ENCODE results near the gene CBX5.
"Not testable (repeated sequence)": the region's sequence is repeated elsewhere in the genome, so short reads cannot be mapped to it uniquely, and the experiment has no call there.

CBX5 gene

GRCh38 chr12:54265364-54265812, 14.5 kb downstream of the CBX5 start:
- DNase-seq = no peak

DNA sequence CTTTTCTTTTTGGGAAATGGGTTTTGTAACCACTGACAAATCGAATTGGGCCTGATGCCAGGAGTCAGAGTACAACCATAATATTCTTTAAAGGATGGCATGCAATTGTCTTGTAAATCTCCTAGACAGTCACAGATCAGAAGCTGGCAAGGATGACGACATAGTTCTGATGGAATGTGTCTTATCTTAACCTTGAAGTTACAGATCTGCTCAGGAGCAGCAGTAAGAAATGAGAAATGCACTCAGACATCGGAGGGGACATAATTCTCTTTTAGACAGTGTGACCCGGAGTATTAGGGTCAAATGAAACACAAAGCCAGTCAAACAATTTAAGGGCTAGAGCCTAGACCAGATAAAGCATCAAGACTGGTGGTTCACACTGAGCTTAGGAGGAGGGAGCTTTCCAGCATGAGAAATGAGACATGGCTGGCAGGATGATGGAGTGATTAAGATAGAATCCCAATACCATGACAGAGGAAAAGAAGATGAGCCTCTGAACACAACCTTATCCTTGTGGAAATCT, 17.5 kb downstream of the CBX5 start:
- DNase-seq = no peak

DNA sequence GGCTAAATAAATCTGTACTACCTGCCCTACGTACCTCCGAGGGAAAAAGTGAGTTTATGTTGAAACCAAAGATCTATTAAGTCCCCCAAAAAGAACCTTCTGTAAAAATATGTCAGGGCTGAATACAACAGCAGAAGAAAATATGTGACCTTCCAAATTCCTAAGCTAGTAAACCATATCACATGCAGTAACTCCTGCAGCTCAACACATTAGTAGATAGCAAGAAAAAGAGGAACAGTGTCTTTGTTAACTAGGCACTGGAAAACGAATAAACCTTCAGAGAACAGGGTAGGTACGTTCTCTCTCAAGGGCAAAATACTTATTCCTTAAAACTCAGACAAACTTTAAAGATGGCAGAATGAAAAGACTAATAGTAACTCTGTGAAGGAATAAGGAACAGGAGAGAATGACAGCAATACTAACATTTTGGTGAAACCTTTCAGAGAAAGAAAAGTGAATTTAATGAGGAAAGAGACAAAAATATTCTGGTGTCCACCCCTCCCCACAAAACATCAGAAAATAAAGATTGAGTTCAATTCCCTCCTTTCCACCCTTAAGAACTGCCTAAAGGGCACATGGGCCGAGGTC, 18.0 kb downstream of the CBX5 start:
- DNase-seq = no peak

GRCh38 chr12:54259194-54260011, 20.5 kb downstream of the CBX5 start:
- DNase-seq = peak; percentile 33

DNA sequence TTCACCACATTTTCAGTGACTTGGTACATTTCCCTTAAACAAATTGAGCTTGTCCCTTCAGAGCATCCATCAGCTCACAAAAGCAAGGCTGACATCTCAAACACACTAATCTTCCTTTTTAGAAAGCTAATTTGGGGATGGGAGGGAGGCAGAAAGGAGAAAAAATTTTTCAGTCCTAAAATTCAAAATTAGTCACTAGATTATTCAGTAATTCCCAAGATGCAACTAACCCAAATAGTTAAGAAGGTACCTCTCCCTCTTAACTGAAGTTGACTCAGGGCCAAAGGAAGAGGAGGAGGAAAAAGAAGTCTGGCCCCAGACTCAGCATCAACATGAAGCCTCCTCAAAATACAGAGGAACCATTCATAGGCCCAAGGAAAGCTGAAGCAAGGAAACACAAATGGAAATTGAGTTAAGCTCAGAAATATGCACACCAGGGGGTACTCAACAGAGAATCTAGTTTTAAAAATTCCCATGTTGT, 21.7 kb downstream of the CBX5 start:
- DNase-seq = no peak

GRCh38 chr12:54257332-54257731, 22.6 kb downstream of the CBX5 start:
- no peak for DNase-seq

GRCh38 chr12:54253240-54253639, 26.7 kb downstream of the CBX5 start:
- DNase-seq = no peak

- no peak for DNase-seq
Measured at GRCh38 chr12:54251667-54252284, 28.1 kb downstream of the CBX5 start.

- DNase-seq = no peak
Measured at GRCh38 chr12:54249489-54249888, 30.4 kb downstream of the CBX5 start.

DNA sequence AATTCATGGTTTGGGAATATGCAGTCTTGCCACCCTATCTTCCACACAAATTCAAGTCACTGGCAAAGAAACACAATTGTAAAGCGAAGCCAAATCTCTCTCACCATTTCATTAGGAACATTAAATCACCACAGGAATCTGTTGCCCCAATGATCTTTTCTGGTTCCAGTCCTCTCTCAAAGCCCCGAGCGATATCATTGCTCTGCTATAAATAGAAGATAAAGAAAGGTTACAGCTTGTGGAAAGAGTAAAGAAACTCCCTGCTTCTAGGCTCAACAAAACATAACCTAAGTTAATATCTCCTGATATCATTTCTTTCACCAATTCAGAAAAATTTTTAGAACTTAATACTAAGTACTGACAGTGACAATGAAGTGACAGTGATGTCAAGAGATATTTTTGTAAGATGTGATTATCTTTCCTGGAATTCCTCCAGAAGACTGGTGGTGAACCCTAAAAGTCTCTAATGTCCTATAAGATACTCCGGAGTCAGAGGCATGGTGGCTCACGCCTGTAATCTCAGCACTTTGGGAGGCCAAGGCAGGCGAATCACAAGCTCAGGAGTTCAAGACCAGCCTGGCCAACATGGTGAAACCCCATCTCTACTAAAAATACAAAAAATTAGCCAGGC, 33.8 kb downstream of the CBX5 start:
- DNase-seq = no peak

- no peak for DNase-seq
Measured at GRCh38 chr12:54240971-54241588, 38.8 kb downstream of the CBX5 start.

DNA sequence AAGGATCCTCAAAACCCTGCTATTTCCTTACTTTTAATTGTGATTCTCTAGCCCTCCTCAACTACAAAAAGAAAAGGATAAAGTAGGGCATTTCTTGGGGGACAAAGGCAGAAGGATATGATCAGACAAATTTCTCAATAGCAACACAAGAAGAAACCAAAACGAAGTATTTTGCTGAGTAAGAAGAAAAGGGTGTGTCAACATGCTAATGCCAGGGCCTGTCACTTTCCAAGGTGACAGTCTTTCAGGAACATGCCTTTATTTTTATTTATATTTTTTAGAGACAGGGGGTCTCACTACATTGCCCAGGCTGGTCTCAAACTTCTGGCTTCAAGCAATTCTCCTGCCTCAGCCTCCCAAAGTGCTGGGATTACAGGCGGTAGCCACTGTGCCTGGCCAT, 39.8 kb downstream of the CBX5 start:
- DNase-seq = no peak

- DNase-seq = no peak
Measured at GRCh38 chr12:54239620-54240019, 40.3 kb downstream of the CBX5 start.

DNA sequence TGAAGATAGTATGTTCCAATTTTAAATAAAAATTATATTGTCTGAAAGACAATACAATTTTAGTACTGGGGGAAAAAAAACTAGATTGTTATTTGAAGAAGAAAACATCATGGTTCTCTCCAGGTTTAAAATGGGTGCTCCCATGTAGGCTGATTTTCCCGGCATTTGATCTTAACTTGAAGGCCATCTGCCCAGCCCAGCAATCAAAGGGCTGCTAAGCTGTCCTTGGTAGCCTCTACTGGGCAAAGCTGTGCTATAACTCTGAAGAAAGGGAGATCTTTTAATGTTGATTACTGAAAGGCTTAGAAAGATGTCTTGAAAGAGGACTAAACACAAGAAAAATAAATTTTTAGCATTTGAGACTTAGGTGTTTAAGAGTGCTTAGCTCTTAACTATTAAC, 41.4 kb downstream of the CBX5 start:
- DNase-seq = no peak

DNA sequence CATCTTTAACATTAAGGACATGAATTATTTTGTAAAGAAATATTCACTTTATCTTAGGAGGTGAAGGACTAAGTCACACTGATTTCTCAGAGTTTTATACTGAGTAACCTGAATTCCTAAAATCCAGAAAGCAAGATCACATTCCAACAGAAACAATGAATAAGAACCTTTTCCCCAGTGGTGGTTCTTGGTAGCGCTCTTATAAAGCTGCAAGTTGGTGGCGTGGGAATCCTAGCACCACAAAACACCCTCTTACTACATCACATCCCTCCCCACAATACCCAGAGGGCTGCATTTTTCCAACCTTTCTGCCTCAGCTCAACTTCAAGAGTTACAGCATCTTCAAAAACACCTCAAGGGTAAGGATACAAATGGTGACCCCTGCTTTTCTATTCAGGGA, 47.1 kb downstream of the CBX5 start:
- DNase-seq = no peak

- DNase-seq = not testable (repeated sequence)
Measured at GRCh38 chr12:54231269-54231668, 48.7 kb downstream of the CBX5 start.

DNA sequence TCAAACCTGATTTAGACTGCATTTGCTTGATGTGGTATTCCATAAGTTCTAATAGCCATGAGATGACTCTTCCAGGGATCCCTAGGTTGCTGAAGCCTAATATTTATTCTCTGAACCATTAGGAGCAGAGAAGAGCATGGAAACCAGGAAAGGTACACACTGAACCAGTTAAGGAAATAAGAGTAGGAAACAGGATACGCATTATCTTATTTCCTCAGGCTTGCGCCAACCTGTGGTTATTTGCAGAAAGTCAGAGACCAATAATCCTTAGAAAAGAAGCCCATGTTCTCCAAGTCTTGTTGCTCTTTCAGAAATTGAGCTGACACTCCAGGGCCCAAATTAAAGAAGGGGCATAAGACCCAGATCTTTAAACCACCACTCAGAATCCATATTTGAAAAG, 49.4 kb downstream of the CBX5 start:
- no peak for DNase-seq

- DNase-seq = no peak
Measured at GRCh38 chr12:54229624-54230212, 50.2 kb downstream of the CBX5 start.

DNA sequence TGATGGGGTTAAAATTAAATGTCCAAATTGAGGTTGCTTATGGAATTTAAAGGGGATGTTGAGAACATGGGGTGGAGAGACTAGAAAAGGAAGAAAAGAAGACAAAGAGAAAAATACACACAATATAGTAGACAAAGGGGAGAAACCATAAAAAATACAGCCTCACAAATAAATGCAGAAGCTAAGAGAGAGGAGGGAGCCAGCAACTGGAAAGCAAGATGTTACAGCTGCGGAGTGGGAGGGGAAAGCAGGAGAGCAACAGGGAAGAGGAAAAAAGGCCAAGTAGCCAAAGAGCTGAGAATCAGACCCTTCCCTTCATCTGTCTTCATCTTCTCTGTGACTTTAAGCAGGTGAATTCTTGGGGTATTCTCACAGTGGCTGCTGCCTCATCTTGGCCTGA, 51.5 kb downstream of the CBX5 start:
- no peak for DNase-seq

DNA sequence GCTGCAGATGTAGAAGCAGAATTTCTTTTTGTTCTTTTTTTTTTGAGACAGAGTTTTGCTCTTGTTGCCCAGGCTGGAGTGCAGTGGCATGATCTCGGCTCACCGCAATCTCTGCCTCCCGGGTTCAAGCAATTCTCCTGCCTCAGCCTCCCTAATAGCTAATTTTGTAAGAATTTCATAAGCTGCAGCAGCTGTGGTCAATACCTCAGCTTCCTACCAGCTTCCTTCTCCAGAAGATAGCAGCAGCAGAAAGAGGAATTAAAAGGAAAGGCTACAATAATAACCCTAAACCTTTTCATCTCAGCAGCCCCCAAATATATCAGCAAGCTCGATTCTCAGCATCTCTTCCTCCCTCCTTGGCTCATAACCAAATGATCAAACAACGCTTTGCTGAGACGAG, 52.0 kb downstream of the CBX5 start:
- DNase-seq = not testable (repeated sequence)

- no peak for DNase-seq
Measured at GRCh38 chr12:54227376-54227775, 52.5 kb downstream of the CBX5 start.

DNA sequence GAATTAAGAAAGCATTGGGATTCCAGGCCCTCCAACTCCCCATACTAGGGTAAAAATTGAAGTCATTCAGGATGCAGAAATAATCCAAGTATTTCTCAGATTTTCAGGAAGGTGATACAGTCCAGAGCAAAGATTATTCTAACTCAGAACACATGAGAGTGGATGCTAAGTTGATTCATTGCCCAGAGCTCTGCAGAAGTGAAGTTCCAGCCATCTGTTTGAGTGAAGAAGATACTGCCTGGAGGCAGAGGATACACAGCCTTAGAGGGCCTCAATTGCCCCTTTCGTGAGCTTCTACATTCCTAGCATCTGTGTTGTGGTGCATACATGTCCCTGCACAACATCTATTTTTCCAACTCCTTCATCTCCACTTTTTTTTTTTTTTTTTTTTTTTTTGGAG, 54.3 kb downstream of the CBX5 start:
- DNase-seq = no peak
